NCI-H774 (cell line): Measurements from ENCODE around the gene TEX22.
A peak's percentile ranks its signal among the peaks of the same experiment; 100 is the strongest.

Source experiments
- DNase-seq: peaks from one replicate; lab custom pipeline; 2025; lab: John Stamatoyannopoulos, UW

The TEX22 gene

DNA sequence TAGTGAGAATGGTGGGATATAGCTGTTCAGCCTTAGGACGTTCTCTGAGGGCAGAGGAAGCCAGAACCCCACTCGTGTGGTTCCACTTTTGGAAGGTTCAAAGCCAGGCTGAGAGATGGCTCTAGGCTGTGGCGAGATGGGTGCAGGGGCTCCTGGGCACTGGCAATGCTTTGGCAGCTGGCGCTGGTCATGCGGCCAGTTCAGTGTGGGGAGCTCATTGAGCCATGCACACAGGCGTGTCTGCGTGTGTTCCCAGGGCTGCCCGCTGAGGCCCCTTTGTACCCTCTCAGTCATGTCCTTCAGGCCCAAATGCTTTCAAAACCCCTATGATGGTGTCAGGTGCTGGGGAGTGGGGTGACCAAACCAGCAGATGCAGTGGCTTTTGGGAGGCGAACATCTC lies 1.7 kb downstream of the TEX22 start:
- no peak for DNase-seq

DNA sequence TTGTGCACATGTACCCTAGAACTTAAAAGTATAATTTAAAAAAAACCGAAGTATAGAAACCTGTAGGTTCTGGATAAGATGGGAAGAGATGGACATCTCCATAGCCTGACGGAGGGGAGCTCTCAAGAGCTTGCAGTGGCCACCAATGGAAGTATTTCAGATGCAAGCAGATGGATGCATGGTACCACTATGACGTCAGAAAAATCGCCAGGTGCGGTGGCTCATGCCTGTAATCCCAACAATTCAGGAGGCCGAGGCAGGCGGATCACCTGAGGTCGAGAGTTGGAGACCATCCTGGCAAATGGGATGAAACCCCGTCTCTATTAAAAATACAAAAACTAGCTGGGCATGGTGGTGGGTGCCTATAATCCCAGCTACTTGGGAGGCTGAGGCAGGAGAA lies 3.4 kb downstream of the TEX22 start:
- DNase-seq: no peak

DNA sequence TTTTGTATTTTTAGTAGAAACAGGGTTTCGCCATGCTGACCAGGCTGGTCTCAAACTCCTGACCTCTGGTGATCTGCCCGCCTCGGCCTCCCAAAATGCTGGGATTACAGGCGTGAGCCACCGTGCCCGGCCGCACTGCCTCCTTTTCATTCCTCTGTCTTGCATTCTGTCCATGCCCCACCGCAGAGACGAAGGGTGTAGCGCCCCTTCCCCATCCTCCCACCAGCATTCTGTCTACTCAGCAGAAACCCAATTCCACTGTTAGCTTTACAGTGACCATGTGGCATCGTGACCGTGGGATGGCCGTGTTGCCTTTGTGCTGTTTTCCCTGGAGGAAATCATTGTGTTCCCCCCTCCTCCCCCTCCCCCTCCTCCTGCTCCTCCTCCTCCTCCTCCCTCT lies 10.3 kb downstream of the TEX22 start:
- no peak for DNase-seq

DNA sequence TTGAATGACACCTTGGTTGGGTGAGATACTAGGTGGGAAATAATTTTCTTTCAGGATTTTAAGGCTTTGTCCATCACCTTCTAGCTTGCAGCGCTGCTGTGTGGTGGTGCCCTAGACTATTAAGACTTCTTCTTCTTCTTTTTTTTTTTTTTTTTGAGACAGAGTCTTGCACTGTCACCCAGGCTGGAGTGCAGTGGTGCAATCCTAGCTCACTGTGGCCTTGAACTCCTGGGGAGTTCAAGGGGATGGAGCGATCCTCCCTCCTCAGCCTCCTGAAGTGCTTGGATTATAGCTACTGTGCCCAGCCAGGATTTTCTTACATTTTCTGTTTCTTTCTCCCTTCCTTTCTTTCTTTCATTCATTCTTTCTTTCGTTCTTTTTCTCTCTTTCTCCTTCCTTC lies 11.0 kb downstream of the TEX22 start:
- DNase-seq: no peak

DNA sequence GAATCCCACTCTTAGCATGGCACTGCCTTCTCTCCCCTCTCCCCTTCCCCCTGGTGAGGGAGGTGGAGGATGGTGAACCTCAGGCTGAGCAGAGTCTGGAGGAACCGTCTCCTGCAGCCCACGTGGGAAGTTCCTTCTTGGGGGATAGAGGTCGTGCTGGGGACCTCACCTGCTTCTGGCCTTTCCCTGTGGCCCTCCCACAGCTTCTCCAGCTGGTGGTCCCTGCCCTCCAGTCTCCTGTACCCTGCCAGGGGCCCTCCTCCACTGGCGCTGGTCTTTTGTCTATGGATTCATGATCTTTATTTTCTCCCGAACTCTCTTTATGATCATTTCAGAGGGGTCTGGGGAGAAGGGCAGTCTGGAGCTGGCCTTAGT lies 12.3 kb downstream of the TEX22 start:
- no peak for DNase-seq

DNA sequence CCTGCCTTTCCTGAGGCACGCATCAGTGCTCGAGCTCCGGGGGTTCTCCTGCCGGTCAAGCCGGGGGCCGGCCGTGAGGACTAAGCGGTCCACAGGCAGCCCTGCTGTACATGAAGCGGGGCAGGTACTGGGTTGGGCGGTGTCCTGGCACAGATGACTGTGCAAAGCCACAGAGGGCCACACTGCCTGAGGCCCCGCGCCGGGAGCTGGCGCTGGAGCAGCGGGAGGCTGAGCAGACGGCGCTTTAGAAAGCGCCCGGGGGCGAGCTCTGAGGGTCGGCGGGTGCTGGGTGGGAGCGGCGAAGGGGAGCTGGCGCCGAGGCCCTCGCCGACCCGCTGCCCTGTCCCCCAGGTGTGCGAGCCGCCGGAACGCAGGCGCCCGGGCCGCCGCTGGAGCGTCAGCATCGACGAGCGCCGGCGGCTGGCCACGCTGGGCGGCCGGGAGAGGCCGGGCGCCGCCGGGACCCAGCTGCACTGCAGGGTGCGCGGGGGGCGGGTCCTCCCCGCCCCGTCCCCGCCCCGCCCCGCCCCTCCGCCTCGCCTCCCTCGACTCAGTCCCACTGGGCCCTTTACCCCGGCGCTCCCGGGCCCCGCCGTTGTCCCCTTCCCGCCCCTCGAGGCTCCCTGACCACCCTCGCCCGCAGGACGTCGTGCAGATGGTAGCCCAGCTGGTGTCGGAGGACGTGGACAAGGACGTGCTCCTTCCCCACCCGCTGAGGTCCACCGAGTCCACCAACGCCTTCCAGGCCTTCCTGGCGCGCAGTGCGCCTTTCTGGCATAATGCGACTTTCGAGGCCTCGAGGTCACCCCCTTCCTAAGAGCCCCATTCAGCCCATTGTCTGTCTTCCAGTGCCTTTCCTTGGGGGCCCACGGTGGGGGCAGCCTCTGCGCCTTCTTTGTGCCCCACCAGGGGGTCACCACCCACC lies 12.9 kb downstream of the TEX22 start:
- peak; percentile 40 for DNase-seq

DNA sequence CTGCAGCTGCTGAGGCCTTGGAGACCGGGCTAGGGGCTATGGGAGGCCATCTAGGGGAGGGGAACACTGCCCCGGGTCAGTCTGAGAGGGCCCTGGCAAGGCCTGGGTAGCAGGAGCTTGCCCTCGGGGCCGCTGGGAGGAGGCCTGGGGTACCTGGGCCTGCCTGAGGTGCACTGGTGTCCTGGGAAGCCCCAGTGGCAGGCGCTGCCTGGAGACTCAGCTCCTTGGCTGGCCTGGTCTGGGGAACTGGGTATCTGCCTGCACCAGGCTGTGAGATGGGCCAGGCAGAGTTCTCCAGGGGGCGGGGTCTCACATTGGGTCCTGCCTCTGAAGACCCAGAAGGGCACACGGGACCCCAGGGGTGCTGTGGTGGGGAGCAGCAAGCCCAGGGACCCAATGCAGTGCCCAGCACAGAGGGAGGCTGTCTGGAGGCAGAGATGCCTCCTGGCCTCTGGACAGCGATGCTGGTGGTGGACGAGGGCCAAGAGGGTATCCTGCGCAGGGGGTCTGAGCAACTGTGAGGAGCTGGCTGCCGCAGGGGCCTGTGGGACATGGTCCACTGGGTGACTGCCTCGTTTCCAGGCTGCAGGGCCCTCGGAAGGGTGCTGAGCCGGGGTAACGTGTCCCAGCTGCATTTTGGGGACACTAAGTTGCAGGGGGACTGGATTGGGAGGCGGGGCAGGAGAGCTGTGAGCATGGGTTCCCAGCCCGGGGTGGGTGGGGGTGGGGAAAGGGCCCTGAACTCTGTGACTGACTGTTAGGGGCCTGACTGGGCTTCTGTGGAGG lies 13.8 kb downstream of the TEX22 start:
- no peak for DNase-seq

DNA sequence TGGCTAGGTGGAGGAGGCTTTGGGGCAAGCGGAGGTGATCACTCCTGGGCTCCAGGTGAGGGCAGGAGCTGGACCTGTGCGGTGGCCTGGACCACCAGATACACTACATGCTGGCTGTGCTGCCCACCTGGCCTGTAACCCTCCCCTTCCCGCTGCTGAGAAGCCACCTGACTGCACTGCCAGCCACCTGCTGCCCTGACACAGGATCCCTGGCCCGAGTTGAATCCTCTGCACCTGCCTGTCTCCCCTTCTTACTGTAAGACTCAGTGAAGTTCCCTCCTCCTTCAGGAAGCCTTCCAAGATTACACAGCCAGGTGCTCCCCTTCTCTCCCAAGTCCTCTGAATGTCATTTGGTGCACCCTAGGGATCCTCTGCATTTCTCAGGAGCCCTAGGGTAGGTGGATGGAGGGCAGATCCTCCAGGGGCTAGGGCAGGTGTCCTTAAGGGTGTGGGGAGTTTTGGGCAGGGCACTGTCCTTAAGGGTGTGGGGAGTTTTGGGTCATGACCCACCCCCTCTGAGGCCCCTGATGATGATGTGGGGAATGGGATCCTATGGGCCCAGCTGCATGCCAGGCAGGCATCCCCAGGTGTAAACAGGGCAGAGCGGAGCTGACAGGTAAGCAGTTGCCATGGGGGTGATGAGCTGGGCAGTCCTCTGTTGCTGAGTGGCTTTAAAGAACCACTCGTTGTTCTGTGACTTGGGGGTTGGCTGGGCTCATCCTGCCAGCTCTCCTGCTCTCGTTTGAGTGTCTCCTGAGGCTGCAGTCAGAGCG lies 14.6 kb downstream of the TEX22 start:
- DNase-seq: peak; percentile 5

DNA sequence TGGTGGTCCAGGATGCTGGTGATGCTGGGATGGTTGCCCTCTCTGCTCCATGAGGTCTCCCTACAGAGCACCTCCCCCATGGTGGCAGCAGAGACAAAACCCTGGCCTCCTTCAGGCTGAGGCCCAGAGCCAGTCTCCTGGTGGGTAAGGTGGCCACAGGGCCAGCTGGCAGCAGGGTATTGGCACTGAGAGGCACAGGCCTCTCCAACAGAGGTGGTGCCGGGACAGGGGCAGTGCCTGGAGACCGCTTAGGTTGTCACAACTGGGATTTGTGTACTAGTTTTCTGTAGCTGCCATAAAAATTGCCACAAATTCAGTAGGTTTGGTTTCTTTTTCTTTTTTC lies 15.2 kb downstream of the TEX22 start:
- DNase-seq: no peak

DNA sequence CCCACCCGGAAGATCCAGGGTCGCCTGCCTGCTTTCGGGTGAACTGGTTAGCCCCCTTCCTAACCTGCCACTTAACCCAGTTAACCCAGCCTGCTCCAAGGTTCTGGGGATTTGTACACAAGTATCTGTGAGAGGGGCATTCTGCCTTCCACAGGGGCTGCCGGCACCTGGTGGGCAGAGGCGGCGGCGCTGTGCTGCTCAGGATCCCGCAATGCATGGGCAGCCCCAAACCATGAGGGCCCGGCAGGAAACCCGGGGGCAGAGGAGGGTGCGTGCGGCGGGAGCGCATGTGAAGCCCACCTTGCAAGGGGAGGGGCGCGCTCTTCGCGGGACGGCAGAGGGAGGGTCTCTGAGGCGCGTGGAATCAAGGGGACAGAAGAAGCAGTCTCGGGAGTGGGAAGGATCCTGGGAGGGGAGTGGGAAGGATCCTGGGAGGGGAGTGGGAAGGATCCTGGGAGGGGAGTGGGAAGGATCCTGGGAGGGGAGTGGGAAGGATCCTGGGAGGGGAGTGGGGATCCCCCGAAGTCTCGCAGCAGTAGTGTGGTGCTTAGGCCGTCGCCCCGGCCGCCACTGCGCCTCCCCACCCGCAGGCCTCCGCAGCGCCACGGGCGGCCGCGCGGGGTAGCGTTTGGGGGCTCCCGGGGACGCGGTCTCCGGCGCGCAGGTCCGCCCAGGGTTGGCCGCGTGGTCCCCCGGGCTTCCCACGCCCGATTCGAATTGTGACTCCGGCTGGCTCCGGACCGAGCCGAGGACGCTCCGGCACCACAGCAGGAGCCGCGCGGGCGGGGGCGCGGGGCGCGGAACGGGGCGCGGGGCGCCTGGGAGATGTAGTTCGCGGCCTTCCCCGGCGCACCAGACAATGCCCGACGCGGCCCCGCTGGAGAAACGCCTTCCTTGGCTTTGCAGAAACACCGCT lies 16.4 kb downstream of the TEX22 start:
- peak; percentile 47 for DNase-seq

DNA sequence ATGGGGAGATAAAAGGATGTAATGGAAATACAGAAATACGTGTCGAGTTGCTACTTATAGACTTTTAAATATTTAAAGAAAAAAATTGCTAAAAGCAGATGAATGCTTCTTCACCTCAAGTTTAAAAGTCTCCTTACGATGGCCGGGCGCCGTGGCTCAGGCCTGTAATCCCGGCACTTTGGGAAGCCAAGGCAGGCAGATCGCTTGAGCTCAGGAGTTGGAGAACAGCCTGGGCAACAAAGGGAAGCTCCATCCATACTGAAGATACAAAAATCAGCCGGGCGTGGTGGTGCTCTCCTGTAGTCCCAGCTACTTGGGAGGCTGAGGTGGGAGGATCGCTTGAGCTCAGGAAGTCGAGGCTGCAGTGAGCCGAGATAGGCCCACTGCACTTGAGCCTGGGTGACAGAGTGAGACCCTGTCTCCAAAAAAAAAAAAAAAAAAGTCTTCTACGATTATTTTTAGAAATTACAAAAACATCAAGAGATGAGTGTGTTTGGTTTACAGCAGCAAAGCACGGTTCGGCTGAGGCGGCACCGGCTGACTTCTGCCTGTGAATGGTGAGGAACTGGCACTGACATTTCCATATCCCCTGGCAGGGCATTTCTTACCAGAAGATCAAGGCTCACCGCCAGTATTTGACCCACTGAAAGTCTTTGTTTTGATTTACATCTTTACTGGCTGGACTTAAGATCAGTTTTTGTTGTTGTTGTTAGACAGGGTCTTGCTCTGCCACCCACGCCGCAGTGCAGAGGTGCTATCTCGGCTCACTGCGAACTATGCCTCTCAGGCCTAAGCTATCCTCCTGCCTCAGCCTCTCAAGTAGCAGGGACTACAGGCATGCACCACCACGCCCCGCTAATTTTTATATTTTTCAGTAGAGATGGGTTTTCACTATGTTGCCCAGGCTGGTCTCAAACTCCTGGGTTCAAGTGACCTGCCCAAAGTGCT lies 17.4 kb downstream of the TEX22 start:
- no peak for DNase-seq

DNA sequence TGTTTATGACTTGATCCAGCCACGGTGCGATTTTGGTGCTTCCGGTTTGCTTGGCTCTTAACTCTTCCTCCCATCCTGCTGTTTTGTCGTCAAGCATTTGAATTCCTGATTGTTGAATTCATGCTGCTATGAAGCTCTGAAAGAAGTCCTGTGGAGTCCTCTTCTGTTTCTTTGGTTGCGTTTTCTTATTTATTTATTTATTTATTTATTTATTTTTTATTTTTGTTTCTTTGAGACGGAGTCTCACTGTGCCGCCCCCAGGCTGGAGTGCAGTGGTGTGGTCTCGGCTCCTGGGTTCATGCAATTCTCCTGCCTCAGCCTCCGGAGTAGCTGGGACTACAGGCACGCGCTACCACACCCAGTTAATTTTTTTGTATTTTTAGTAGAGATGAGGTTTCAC lies 18.3 kb downstream of the TEX22 start:
- no peak for DNase-seq

DNA sequence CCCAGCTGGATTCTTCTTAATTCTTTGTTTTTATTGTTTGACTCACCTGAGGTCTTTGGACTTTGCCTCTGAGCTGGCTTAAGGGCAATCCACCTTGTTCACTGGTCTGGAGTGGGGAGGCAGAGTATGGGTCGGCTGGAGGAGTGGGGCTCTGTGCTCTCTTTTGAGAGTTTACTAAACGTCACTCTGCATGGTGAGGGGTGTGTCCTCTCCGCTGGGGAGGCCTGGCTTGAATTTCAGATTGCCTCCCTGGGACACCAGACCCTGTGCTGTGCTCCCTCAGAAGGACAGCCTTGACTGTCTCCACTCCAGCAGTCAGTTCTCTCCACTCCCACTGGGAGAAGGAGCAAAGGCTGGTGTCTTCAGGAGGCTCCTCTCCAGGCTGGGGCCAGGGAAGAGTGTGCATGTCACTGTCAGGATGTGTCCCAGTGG lies 19.4 kb downstream of the TEX22 start:
- DNase-seq: no peak

DNA sequence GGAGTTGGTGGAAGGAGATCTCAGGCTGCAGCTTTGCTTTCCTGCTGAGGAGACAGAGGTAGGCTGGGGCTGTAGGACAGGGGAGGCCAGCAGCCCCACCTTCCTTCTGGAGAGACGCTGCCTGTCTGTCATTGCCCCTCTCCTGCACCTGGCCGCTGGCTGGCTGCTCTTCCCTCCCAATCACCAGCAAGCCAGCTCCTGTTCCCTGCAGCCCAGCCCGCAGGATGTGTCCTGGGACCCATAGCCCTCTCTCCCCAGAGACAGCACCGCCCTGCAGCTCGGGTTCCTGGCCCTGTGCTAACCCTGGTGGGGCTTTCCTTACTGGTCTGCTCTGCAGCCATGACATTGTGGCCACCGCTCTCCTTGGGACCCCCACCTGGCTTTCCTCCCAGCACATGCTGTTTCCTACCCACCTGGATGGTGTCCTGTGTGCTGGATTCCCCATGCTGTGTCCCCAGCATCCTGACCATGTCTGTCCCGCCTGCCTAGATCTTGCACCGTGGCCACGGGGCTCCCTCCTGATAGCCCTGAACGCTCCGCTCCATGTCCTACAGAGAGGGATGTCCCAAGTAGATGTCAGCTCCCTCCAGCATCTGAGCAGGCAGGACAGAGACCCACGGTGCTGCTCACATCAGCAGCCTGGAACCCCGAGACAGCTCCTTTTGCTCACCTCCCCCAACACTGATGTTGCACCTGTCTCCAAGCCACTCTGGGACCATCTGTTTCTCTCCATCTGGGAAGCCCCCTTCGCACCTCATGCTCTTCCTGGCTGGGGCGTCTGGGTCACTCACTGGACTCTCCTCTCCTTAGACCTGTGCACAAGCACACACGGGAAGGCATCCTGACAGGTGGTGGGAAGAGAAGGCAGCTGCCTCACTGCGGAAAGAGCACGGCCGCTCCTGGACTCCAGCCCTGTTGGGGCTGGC lies 20.2 kb downstream of the TEX22 start:
- DNase-seq: no peak

DNA sequence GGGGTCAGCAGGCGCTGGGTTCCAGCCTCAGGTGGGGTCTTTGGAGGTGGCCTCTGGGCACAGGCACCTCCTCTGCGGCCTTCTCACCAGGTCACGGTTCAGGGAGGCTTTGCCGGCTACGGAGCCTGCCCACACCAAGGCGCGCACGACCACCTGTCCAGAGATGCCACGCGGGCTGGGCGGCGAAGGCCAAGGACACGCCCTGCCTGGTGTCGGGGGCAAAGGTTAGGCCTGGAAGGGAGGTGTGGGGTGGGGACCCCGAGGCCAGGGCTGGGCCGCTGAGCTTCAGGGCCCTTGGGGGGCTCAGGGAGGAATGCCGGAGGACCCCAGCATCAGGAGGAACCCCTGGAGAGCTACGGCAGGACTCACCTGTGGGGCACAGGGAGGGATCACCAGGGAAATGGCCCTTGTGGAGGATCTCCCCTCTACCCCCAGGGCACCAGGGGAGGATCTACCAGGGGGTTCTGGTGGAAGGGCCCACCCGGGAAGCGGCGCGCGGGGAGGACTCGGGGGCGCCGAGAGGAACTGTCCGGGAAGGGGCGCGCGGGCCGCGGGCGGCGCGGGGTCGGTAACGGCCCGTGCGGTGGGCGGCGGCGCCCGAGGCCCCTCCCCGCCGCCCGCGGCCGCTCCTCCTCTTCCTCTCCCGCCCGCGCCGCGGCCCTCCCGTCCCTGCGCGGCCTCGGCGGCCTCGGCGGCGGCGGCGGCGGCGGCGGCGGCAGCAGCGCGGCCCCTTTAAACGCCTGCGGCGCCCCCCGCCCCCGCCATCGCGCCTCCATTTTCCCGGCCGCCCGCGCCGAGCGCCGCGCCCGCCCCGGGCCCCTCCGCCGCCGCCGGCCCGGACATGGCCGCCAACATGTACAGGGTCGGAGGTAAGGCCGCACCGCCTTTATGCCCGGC lies 21.1 kb downstream of the TEX22 start, which contains the start of gene MTA1:
Gene MTA1 (plus strand): TSS at position 633 of the 897 bp plus-strand sequence. CDS start 209 bp downstream, at position 842.
- DNase-seq: peak; percentile 26

DNA sequence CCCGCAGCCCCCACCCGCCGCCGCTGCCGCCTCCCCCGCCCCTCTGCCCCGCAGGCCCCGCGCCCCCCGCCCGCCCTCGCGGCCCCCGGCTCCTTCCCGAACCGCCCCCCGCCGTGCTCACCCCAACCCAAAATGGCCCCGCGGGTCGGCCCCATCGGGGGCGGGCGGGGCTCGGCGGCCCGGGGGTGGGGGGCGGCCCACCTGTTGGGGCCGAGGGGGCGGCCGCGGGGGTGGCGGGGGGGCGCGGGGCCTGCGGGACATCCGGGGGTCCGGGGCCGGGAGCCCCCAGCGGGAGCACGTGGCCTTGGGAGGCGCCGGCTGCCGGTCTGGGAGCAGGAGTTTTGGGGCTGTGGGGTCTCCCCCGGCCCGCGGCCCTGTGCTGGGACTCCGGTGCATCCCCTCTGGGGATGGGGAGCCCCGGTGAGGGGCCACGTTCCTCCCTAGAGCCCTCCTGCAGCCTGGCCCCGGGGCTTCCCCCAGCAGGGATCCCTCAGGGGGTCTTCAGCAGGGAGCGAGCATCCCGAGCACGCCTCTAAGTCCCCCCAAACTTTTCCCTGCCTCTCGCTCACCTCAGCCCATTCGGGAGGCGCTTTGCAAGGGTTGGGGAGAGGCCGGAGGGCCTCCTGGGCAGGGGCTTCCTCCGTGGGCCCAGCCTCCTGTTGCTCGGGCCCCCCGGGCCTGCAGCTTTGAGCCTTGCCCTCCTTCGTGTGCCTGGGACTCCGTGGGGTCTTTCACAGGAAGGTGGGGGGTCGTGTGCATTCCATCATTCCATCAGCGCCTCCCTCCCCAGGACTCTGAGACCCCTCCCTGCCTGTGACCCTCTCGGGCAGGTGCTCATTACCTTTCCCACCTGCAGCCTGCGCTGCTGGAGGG lies 22.0 kb downstream of the TEX22 start:
- no peak for DNase-seq
